Endothelial cell of hepatic sinusoid (primary cell): ENCODE results near the gene NFKBIL1.
"Not testable (repeated sequence)": the region's sequence is repeated elsewhere in the genome, so short reads cannot be mapped to it uniquely, and the experiment has no call there.

Experiments
- in situ Hi-C: cut with HindIII; loops from 2 replicates; pipeline ENCODE4 v1.10.0; 2017; ENCODE audit warnings: low sequenced_read_pairs

Gene NFKBIL1

DNA sequence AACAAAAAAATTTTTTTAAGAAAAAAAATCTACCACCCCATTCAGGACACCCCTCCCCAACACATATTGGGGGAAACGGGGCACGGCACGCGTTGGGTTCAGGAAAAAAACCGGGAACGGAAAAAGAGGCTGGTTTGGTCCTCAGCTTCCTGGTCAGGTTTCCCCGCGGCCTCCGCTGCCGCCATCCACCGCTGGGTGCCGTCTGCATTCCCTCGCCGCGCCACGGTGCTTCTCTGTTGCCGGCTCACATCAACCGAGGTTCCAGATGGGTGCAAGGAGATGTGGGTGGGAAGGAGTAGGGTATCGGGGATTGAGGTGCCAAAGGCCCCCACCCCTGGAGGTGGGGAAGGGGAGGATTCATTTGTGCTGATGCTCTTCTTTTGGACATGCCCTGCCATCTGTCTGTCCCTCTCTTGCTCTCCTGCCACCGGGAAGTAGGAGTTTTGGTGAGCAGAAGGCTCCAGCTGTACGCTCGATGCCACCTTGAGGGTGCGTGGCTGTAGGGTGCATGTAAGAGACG is 12.8 kb upstream of the NFKBIL1 start:
- in situ Hi-C loops = no loop called here

DNA sequence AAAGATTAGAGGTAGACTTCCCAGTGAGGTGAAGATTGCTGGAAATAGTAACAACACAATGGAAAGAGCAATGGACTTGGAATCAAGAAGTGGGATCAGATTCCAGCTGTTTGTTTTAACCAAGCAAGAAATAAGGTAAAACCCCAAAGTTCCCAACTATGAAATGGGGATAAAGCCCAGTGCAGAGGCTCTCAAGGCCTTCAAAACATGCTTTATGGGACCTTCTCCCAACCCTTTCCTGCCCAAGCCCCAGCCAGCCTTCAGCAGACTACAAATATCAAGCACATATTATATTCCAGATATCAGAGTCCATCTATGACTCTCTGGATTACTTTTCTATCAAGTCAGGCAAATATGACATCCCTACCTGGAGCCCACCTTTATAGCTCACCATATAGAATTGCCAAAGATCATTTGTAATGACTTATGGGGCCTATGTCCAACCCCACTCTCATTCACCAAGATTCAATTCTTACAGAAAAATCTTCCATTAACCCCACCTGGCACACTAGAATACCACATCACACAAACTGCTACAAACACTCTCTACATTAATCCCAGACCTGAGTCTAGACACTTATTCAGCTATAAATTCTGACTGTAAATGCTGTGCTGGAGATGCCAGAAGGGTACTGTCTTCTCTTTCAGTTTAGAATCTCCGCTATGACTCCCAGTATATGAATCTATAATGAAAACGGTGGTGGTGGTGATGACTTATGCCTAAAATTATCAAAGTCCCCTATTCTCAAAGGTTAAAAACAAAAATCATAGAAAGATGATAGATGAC is 11.7 kb upstream of the NFKBIL1 start:
- in situ Hi-C loops = no loop called here

DNA sequence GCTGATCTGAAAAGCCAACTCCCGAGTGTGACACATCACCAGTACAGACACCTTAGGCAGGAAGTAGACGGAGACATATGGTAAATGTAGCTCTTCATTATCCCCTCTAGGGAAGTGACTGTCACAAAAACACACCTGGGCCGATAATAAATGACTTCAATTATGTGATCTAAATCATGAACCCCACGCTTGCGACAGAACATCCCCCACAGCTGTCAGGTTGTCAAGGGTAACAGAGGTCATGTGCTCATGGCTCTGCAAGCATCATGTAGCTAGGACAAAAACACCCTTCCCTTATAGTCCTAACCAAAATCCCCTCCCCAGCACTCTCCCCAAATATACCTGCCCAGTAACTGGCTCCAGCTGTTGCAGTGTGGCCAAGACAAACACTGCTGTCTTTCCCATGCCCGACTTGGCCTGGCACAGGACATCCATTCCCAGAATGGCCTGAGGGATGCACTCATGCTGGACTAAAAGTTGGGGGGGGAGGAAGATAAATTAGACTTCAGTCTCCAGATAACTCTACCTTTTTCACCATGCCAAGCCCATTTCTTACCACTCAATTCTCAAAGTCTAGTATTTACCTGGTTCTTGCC is 8.5 kb upstream of the NFKBIL1 start:
- in situ Hi-C loops = no loop called here

DNA sequence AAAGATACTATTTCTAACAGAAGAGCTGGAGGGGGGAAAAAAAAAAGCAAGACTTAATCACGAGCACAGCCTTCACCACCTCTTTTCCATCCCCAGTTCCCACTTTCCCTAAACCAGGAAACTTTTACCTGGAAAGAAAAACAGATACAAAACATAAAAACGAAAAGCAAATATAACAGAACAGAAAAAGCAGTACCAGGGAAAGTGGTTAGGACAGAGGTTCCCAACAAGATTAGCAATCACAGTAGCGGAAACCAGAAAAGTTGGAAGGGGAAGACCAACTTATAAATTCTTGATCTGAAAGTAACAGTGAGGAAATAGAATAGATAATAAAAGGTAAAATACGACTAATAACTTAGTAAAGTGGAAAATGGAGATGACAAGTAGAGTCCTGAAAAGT is 6.8 kb upstream of the NFKBIL1 start:
- in situ Hi-C loops = loop anchor here (5.0 kb wide), 2 partner anchors 42 to 77 kb away; partner anchors contain the start of genes AIF1 and LTB

DNA sequence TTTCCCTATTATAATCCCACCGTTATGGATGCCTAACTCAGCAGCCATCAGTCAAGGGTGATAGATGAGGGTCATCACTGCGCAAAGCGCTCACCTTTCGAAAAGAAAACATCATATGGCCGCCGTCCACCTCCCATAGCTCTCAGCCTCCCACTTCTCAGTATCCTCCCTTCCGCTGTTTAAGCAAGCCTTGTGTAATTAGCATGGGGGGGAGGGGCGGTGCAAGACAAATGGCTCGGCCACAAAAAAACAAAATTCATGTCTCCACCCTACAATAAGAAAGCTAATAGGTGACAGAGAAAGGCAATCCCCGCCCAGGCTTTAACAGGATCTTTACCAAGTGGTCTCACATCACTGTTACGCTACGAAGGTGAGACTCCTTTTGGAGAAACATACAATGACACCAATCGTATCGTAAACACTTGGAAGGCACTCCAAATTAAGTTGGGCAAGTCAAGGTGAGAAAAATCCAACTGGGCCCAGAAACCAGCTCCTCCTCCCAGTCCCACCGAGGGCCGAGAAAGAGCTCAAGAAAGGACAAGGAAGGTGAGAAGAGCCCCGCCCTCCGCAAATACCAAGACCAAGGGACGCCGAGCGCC is 6.2 kb upstream of the NFKBIL1 start:
- in situ Hi-C loops = loop anchor here (5.0 kb wide), 2 partner anchors 41 to 76 kb away; partner anchors contain the start of genes AIF1 and LTB

DNA sequence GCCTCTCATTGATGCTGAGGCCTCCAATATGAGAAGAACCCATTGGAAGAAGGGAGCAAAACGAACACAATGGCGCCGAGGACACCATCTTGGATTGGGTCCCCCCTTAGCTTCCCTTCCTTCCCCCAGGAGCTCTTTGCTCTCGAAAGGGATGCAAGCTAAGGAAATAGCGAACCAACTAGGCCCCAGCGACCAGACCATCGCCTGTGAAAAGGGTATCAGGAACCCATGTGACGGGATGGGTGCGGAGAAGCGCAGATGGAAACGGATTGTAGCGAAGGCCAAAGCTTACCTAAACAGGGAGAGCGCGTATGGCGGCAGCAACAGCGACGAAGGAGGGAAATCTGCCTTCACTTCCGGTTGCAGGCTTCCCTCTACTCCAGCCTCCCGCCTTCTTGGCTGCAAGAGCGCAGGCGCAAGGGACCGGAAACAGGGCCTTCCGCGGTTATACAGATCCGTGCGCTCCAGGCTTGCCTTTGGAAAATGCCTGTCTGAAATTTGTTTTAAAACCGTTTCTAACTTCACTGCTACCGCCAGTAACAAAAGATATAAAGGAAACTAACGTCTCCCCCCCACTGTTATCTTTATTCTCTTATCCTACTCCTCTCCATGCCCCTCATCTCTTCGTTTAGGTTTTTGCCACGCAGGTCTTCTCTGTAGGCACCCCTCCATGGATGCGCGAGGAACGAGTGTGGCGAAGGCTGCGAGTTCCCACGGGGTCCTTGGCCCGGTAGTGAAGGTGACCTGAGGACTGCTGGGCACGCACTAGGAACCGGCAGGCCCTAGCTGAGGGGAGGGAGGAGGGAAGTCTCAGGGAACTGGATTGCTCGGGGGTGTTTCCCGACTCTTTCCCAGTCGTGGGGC is 5.5 kb upstream of the NFKBIL1 start, which contains the start of gene DDX39B:
DDX39B (minus strand) TSS at position 346 of the 864 bp plus-strand sequence. CDS start 1,471 bp downstream, outside the sequence.
- in situ Hi-C loops = loop anchor here (5.0 kb wide), 2 partner anchors 40 to 75 kb away; partner anchors contain the start of genes AIF1 and LTB

DNA sequence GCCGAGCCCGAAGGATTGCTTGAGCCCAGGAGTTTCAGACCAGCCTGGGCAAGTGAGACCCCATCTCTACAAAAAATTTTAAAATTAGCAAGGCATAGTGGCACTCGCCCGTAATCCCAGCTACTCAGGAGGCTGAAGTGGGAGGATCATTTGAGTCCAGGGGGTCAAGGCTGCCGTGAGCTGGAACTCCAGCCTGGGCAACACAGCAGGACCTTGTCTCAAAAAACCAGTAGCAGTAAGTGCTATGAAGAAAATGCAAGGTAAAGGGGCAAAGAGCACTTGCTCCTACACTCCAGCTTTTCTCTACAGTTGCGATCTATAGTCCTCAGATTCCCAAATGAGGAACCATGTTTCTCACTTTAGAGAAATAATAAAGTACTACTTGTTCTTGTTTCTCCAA is 3.8 kb upstream of the NFKBIL1 start:
- in situ Hi-C loops = loop anchor here (5.0 kb wide), 2 partner anchors 39 to 74 kb away; partner anchors contain the start of genes AIF1 and LTB

DNA sequence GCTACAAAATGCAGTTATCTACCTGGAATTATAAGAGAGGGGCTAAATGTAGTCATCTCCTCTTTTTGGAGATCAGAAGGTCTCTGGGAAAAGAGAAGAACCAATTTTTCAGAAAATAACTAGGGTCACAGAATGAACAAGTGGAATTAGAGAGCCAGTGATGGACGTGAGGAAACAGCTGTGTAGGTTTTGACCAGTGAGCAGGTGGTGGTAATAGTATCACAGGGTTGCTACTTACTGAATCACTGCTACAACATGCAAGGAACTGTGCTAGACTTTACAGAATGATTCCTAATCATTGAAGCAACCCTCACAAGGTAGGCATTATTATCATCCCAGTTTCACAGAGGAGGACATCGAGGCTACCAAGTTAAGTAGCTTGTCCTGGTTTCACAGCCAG is 2.7 kb upstream of the NFKBIL1 start:
- in situ Hi-C loops = loop anchor here (5.0 kb wide), 2 partner anchors 38 to 73 kb away; partner anchors contain the start of genes AIF1 and LTB

DNA sequence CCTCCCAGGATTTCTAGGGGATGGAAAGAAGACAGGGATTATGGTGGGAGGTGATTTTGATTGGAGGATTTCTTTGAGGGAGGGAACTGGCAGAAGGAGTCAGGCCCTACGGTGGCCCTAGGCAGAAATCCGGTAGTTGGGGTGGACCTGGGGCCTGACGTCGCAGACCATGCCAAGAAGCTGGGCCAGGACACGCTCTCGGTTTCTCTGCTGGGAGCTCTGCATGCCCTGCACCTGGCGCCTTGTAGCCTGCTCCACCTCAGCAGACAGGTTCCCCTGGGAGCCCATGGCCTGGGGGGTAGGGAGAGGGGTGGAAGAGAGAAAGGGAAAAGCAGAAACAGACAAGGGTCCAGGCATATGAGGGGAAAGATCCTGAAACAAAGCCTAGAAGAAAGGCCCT is 2.1 kb upstream of the NFKBIL1 start:
- in situ Hi-C loops = no loop called here

DNA sequence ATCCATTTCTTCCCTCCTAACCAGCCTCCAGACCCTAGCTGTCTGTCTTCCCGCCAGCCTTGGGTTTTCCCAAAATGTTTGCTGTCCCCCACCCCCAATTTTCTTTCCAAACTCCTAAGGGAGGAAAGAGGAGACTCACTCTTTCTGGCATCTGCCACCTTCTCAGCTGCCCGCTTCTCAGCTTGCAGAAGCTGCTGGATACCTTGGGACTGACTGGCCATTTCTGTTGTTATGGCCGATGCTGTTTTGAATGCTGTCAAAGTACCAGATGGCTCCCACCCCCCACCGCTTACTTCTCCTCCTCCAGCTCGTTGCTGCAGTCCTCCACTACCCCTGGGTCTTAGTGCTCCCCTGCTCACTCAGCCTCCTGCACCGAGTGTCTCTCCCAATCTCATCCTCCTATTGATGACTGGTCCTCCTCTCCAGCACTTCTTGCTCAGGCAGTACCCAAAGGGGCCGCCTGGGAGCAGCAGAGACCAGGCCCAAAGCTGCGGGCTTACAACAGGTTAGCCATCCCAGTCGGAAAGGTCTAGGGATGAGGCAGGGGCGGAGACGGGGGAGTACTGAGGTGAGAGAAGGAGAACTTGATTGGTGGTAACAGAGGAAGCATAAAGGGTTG is 960 bp upstream of the NFKBIL1 start, which contains the start of gene ATP6V1G2:
ATP6V1G2 (minus strand) TSS at position 270 of the 619 bp plus-strand sequence; CDS start at position 221, 49 bp downstream.
- in situ Hi-C loops = no loop called here

DNA sequence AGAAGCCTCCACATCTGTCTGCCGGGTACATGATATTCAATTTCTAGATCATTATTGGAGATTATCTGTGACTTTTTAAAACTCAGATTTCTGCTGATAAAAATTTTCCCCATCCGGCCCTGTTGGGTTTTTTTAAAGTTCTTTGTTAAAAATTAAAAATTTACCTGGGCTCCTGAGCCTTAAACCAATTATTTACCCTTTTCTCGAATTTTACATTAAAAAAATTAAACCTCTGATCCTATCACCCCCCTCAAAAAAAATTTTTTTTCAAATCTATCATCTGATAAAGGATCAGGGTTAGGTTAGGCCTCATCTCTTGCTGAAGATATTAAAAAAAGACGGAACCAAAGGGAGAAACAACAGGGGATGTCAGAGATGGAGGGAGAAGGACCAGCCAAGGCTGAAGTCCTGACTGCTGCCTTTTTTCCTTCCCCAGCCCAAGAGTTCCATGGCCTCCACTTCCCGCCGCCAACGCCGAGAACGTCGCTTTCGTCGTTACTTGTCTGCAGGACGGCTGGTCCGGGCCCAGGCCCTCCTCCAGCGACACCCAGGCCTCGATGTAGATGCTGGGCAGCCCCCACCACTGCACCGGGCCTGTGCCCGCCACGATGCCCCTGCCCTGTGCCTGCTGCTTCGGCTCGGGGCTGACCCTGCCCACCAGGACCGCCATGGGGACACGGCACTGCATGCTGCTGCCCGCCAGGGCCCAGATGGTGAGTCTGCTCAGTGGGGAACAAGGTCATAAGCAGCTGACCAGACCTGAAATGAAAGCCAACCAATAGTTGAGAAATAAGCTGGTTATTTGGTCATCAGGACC is 527 bp downstream of the NFKBIL1 start:
- in situ Hi-C loops = no loop called here

DNA sequence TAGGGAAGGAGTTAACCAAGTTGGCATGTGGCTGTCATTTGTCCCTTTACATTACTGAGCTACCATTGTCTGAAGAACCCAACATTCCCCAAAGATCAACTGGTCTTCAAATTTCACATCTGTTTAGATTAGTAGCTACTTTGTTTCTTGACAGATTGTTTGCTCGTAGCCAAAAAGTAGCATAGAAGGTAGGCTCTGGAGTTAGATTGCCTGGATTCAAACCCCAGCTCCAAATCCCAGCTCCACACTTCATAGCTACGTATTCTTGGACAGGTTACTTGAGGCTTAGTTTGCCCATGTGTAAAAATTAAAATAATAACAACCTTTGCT is 1.1 kb downstream of the NFKBIL1 start:
- in situ Hi-C loops = no loop called here

DNA sequence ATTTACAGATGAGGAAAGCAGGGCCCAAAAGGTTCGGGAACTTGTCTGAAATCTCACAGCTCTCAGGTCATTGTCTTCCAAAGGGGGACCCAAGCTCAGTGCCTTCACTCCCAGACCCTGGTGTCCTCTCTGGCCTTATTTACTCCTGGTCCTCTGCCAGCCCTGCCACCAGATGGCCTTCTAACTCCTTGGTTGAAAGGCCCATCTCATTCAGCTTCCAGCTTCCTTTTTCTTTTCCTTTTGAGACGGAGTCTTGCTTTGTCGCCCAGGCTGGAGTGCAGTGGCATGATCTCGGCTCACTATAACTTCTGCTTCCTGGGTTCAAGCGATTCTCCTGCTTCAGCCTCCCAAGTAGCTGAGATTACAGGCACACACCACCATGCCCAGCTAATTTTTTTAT is 4.0 kb downstream of the NFKBIL1 start:
- in situ Hi-C loops = not testable (repeated sequence)

DNA sequence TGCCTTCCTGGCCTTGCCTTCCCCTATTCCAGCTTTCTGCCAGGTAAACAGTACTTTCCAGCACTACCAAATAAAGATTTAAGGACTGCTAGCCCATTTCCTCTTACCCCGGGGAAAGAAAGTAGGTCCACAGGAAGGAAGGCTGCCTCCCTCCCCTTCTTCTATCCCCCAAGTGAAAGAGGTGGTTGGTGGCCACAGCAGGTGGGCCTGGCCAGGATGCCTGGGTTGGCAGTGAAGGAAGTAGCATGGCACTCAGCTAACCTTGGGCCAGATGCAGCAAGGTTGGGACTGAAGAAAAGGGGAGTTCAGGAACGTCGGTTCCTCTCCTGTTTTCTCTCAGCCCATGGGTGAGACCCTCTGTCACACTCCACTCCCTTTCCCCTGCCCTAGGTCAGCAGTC is 8.9 kb downstream of the NFKBIL1 start:
- in situ Hi-C loops = no loop called here

DNA sequence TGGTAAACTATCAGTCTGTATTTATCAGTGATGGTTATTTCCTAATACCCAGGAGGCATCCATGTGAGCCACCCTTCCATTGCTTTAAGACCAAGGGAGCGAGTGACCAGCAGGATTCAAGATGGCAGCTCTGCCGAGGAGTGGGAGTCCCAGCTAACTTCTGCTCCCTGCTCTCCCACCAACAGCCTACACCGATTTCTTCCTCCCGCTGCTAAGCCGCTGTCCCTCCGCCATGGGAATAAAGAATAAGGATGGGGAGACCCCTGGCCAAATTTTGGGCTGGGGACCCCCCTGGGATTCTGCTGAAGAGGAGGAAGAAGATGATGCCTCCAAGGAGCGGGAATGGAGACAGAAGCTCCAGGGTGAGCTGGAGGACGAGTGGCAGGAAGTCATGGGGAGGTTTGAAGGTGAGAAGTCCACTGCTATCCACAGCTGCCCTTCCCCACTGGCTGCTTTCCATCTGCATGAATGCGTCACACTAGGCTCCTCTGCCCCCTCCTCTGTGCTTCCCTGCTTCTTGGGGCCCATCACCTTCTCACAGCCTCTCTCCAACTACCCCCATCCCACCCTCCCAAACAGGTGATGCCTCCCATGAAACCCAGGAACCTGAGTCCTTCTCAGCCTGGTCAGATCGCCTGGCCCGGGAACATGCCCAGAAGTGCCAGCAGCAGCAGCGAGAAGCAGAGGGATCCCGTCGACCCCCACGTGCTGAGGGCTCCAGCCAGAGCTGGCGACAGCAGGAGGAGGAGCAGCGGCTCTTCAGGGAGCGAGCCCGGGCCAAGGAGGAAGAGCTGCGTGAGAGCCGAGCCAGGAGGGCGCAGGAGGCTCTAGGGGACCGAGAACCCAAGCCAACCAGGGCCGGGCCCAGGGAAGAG is 10.3 kb downstream of the NFKBIL1 start:
- in situ Hi-C loops = no loop called here

DNA sequence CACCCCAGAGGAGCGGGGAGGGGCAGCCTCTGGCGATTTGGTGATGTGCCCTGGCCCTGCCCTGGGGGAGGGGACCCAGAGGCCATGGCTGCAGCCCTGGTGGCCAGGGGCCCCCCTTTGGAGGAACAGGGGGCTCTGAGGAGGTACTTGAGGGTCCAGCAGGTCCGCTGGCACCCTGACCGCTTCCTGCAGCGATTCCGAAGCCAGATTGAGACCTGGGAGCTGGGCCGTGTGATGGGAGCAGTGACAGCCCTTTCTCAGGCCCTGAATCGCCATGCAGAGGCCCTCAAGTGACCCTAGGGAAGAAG is 10.9 kb downstream of the NFKBIL1 start:
- in situ Hi-C loops = no loop called here

DNA sequence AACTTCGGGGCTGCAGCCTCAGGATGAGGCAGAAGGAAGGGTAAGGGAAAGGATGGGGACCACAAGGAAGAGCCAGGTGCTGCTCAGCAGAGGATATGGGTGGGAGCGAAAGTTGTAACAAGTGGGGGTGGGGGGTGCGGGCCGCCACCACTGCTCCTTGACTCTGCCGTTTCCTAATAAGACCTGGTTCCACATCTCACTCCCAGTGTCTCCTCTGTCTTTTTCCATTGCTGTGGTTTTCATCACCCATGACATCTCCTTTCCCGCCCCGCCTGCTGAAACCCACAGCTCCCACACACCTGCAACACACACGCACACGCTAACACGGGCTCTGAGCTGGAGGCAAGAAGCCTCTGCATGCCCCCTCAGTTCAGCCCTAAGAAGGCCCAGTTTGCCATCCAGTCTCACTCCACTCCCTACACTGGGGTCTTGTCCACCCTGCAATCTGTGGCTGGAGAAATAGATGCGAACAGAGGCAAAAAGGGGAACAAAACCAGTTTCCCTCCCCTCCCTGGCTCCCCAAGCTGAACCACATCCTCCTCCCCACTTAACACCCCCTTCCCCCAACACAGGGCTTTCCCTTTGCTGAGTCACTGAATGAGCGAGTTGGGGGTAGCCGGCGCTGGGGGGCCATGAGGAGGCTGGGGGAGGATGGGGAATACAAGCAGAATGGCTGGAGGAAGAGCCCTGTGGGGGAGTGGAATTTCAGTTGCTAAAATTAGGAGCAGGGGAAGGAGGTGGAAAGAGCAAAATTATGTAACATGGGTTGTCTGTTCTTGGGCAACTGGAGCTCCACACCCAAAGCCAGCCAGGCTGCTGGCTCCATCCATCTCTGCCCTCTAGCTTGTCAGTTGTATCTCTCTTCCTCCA is 11.5 kb downstream of the NFKBIL1 start:
- in situ Hi-C loops = no loop called here

DNA sequence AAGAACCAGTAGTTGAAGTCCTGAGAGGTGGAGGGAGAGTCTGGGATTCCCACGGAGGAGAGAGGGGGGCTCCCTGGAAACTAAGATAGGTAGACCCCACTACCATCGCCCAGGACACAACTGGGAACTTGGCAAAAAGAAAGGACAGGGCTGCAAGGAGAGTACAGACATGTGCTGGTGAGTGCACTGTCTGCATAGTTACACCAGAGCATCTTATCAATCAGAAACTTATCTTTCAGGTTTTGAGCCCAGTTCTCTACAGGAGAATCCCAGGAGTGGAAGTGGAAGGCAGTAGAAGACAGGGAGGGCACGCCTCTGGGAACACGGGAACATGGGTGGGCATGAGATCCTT is 12.2 kb downstream of the NFKBIL1 start:
- in situ Hi-C loops = no loop called here
